Body of pancreas (tissue), 4 donors: ENCODE data around the gene RBM8A. TPM values are rescaled to one million over a fixed set of nuclear protein-coding genes. Genes with fewer than 3 reads are reported as not detected.

Experiments used
- ATAC-seq: fragments of 150-250 bp; one replicate; pipeline ENCODE4 v1.9.1; 2016
- DNase-seq, 4 donors: peaks; one replicate each; pipeline ENCODE4 v3.0.0-alpha.2; 2019
- H3K27ac ChIP-seq, 4 donors: fragments of 200-600 bp; sonication (generic); 1 replicate in 3 of 4; 2 replicates in 1 of 4; pipeline versions ENCODE4 v1.5.1 to v1.6.1; 2016 to 2019; ENCODE audit warnings: mild to moderate bottlenecking in 1 of 4, mixed read lengths in 1 of 4, moderate library complexity in 1 of 4
- H3K27me3 ChIP-seq, 2 donors: fragments of 200-600 bp; sonication (generic); one replicate each; pipeline ENCODE4 v1.6.0; 2016; ENCODE audit warnings: mild to moderate bottlenecking in 1 of 2
- H3K36me3 ChIP-seq, 2 donors: fragments of 200-600 bp; sonication (generic); replicated peaks in 1 of 2; 2 replicates each; pipeline ENCODE4 v1.5.1; 2016; ENCODE audit warnings: low read depth in 2 of 2; ENCODE audit not compliant: insufficient read depth in 1 of 2
- H3K4me1 ChIP-seq: fragments of 200-600 bp; sonication (generic); one replicate; pipeline ENCODE4 v1.6.0; 2016
- H3K4me3 ChIP-seq, 2 donors: fragments of 200-600 bp; sonication (generic); 1 replicate in 1 of 2; 2 replicates in 1 of 2; pipeline ENCODE4 v1.5.1; 2016 to 2019
- H3K9me3 ChIP-seq, 3 donors: fragments of 200-600 bp; sonication (generic); 1 replicate in 2 of 3; 2 replicates in 1 of 3; pipeline ENCODE4 v1.5.1; 2016
- CTCF ChIP-seq, 7 experiments: fragments of 450-650 bp in 4 of 7; fragments of 200-600 bp in 3 of 7; sonication (generic) in 3 of 7; IDR thresholded peaks; one replicate each; pipeline ENCODE4 v1.5.1; 2016 to 2019; ENCODE audit warnings: antibody characterized with exemption in 7 of 7
- POLR2A ChIP-seq, 3 donors: fragments of 450-650 bp; IDR thresholded peaks; one replicate each; pipeline ENCODE4 v1.6.1; 2016; ENCODE audit warnings: antibody characterized with exemption in 3 of 3, mild to moderate bottlenecking in 2 of 3
- WGBS, 2 donors: methylation state at CpG; one replicate each; pipeline ENCODE4 v1.1.5; 2017; 5-methylcytosine and 5-hydroxymethylcytosine counted together
- intact Hi-C: fragments of 100-400 bp; cut with DNase I; formaldehyde crosslinking; loops from one replicate; pipeline ENCODE4 v1.15.1; 2023
- total RNA-seq, 2 donors: library from RNA; depleted of rRNA; stranded (reverse); fragments of >200 nt; gene quantifications; one replicate each; pipeline ENCODE4 v1.1.0, GENCODE V29; 2016

The RBM8A gene
- total RNA-seq, 2 donors from 2014 or later = 47.2 to 70.2 TPM

- no peak for ATAC-seq
- no peaks in the 10 kb centered on the region for H3K9me3 ChIP-seq
These were observed 29.6 kb upstream of the RBM8A start for GRCh38 chr1:145956781-145957442.

GRCh38 chr1:145956361-145956760 lies 29.1 kb upstream of the RBM8A start:
- peaks cover 45% of the 10 kb centered on the region for H3K4me1 ChIP-seq
- no peaks in the 10 kb centered on the region for H3K27me3 ChIP-seq
- DNase-seq (no peak), ATAC-seq (no peak)
- peak overlapping the region in 2 of 4 donors; percentile 85 to 94 for H3K27ac ChIP-seq
- no peaks in the 10 kb centered on the region for H3K9me3 ChIP-seq
- intact Hi-C loops = no loop called here
- no peak overlapping the region for H3K4me3 ChIP-seq
- H3K36me3 ChIP-seq = no peaks in the 10 kb centered on the region
- no peak for TF ChIP-seq POLR2A (IDR thresholded peaks at IDR 0.05)
- no peak for TF ChIP-seq CTCF (IDR thresholded peaks at IDR 0.05)

More at GRCh38 chr1:145956781-145957442, 29.6 kb upstream of the RBM8A start:
- peak overlapping the region; percentile 73 to 94 (median 84) for H3K27ac ChIP-seq
- peaks cover 50% of the 10 kb centered on the region for H3K4me1 ChIP-seq
- TF ChIP-seq CTCF (IDR thresholded peaks at IDR 0.05) = peak in 1 of 7 experiments; percentile 6
- no peak for TF ChIP-seq POLR2A (IDR thresholded peaks at IDR 0.05)
- intact Hi-C loops = no loop called here
- DNase-seq = peak in 2 of 4 donors; percentile 44 to 47
- 3 to 8% methylated on average over 3 of the region's 3 CpGs for WGBS, 2 donors
- peak overlapping the region; percentile 26 to 66 for H3K4me3 ChIP-seq
- no peaks in the 10 kb centered on the region for H3K27me3 ChIP-seq
- H3K36me3 ChIP-seq = no peaks in the 10 kb centered on the region

- peaks cover 37% of the 10 kb centered on the region for H3K4me1 ChIP-seq
- intact Hi-C loops = no loop called here
- WGBS, 2 donors = 55 to 61% methylated on average over 2 of the region's 2 CpGs
- ATAC-seq = no peak
- no peak for TF ChIP-seq CTCF (IDR thresholded peaks at IDR 0.05)
- TF ChIP-seq POLR2A (IDR thresholded peaks at IDR 0.05) = no peak
- no peaks in the 10 kb centered on the region for H3K9me3 ChIP-seq
- no peak overlapping the region for H3K27ac ChIP-seq
- no peak overlapping the region for H3K4me3 ChIP-seq
- no peaks in the 10 kb centered on the region for H3K27me3 ChIP-seq
- DNase-seq = no peak
- no peaks in the 10 kb centered on the region for H3K36me3 ChIP-seq
These were observed 28.2 kb upstream of the RBM8A start for GRCh38 chr1:145955436-145955835.

GRCh38 chr1:145953861-145954260 lies 26.6 kb upstream of the RBM8A start:
- intact Hi-C loops = no loop called here
- H3K9me3 ChIP-seq = no peaks in the 10 kb centered on the region
- no peaks in the 10 kb centered on the region for H3K27me3 ChIP-seq
- DNase-seq (no peak), ATAC-seq (no peak)
- H3K36me3 ChIP-seq = no peaks in the 10 kb centered on the region
- 91 to 93% methylated on average over 6 of the region's 6 CpGs for WGBS, 2 donors
- no peak overlapping the region for H3K4me3 ChIP-seq
- peaks cover 33% of the 10 kb centered on the region for H3K4me1 ChIP-seq
- TF ChIP-seq CTCF (IDR thresholded peaks at IDR 0.05) (no peak), POLR2A (IDR thresholded peaks at IDR 0.05) (no peak)
- no peak overlapping the region for H3K27ac ChIP-seq

- intact Hi-C loops = no loop called here
- no peaks in the 10 kb centered on the region for H3K9me3 ChIP-seq
- TF ChIP-seq CTCF (IDR thresholded peaks at IDR 0.05) (no peak), POLR2A (IDR thresholded peaks at IDR 0.05) (no peak)
- ATAC-seq (no peak), DNase-seq (no peak)
- no peaks in the 10 kb centered on the region for H3K27me3 ChIP-seq
- no peak overlapping the region for H3K4me3 ChIP-seq
- no peak overlapping the region for H3K27ac ChIP-seq
- H3K4me1 ChIP-seq = peaks cover 33% of the 10 kb centered on the region
- no peaks in the 10 kb centered on the region for H3K36me3 ChIP-seq
- 94 to 100% methylated on average over 3 of the region's 3 CpGs for WGBS, 2 donors
These were observed 25.6 kb upstream of the RBM8A start for GRCh38 chr1:145952903-145953302.
